H9 (cell line): ENCODE measurements around the gene GALNT17. TPM values are rescaled to one million over a fixed set of nuclear protein-coding genes. Genes with fewer than 3 reads are reported as not detected.

Source experiments
- DNase-seq: peaks from one replicate; pipeline ENCODE4 v3.0.0-alpha.2; 2017
- H2AFZ ChIP-seq: one replicate; pipeline ENCODE4 v1.6.1; 2013; ENCODE audit warnings: mild to moderate bottlenecking, low read length, control low read depth, moderate library complexity
- H2AK5ac ChIP-seq: 2 replicates; pipeline ENCODE4 v1.6.1; 2013; ENCODE audit warnings: low read length, control low read depth, mixed read lengths; ENCODE audit not compliant: insufficient read length
- H2BK120ac ChIP-seq: one replicate; pipeline ENCODE4 v1.6.1; 2013; ENCODE audit warnings: low read depth, mild to moderate bottlenecking, low read length, control low read depth, inconsistent platforms; ENCODE audit not compliant: poor library complexity, severe bottlenecking
- H2BK12ac ChIP-seq: 2 replicates; pipeline ENCODE4 v1.6.1; 2013; ENCODE audit warnings: low read length, control low read depth, mixed read lengths, low read depth; ENCODE audit not compliant: insufficient read length
- H2BK15ac ChIP-seq: 2 replicates; pipeline ENCODE4 v1.6.1; 2013; ENCODE audit warnings: low read depth, low read length, control low read depth
- H2BK20ac ChIP-seq: one replicate; pipeline ENCODE4 v1.6.1; 2013; ENCODE audit warnings: low read depth, mild to moderate bottlenecking, low read length, control low read depth, inconsistent platforms; ENCODE audit not compliant: poor library complexity, severe bottlenecking
- H2BK5ac ChIP-seq: 2 replicates; pipeline ENCODE4 v1.6.1; 2013; ENCODE audit warnings: low read length, control low read depth, mixed read lengths; ENCODE audit not compliant: insufficient read length
- H3K14ac ChIP-seq: 2 replicates; pipeline ENCODE4 v1.6.1; 2013; ENCODE audit warnings: low read length, control low read depth; ENCODE audit not compliant: insufficient read depth
- H3K18ac ChIP-seq: 2 replicates; pipeline ENCODE4 v1.6.1; 2013; ENCODE audit warnings: low read depth, mild to moderate bottlenecking, mixed read lengths, low read length, control low read depth; ENCODE audit not compliant: insufficient read length
- H3K23ac ChIP-seq: 2 replicates; pipeline ENCODE4 v1.6.1; 2013; ENCODE audit warnings: low read length, control low read depth, mixed read lengths, low read depth; ENCODE audit not compliant: insufficient read length
- H3K23me2 ChIP-seq: 2 replicates; pipeline ENCODE4 v1.6.1; 2013; ENCODE audit warnings: low read depth, mild to moderate bottlenecking, mixed read lengths, low read length, control low read depth; ENCODE audit not compliant: insufficient read length, poor library complexity, severe bottlenecking
- H3K27ac ChIP-seq: 2 replicates; pipeline ENCODE4 v1.5.1; 2013; ENCODE audit warnings: low read length, control low read depth, mixed read lengths, low read depth; ENCODE audit not compliant: insufficient read length
- H3K27me3 ChIP-seq: 2 replicates; pipeline ENCODE4 v1.6.1; 2013; ENCODE audit warnings: low read length, control low read depth, inconsistent platforms; ENCODE audit not compliant: insufficient read depth
- H3K4ac ChIP-seq: 2 replicates; pipeline ENCODE4 v1.6.1; 2013; ENCODE audit warnings: low read depth, mild to moderate bottlenecking, control low read depth, inconsistent platforms, low read length, moderate library complexity
- H3K4me1 ChIP-seq: 2 replicates; pipeline ENCODE4 v1.6.1; 2013; ENCODE audit warnings: low read length, control low read depth, inconsistent platforms; ENCODE audit not compliant: insufficient read depth
- H3K4me2 ChIP-seq: 2 replicates; pipeline ENCODE4 v1.6.1; 2013; ENCODE audit warnings: low read length, control low read depth, mixed read lengths; ENCODE audit not compliant: insufficient read length, insufficient read depth
- H3K56ac ChIP-seq: 2 replicates; pipeline ENCODE4 v1.6.1; 2013; ENCODE audit warnings: low read depth, mild to moderate bottlenecking, mixed read lengths, low read length, control low read depth; ENCODE audit not compliant: insufficient read length
- H3K79me1 ChIP-seq: 2 replicates; pipeline ENCODE4 v1.6.1; 2013; ENCODE audit warnings: low read depth, mild to moderate bottlenecking, moderate library complexity, low read length, control low read depth, inconsistent platforms; ENCODE audit not compliant: insufficient read depth, poor library complexity, severe bottlenecking
- H3K79me2 ChIP-seq: 2 replicates; pipeline ENCODE4 v1.6.1; 2013; ENCODE audit warnings: low read length, control low read depth, inconsistent platforms; ENCODE audit not compliant: insufficient read depth
- H3K9ac ChIP-seq: 2 replicates; pipeline ENCODE4 v1.6.1; 2013; ENCODE audit warnings: low read length, control low read depth, mixed read lengths; ENCODE audit not compliant: insufficient read length; ENCODE audit errors: extremely low read depth
- H3K9me3 ChIP-seq: one replicate; pipeline ENCODE4 v1.6.1; 2013; ENCODE audit warnings: low read depth, low read length, inconsistent platforms; ENCODE audit not compliant: control insufficient read depth
- H3T11ph ChIP-seq: one replicate; pipeline ENCODE4 v1.6.1; 2013; ENCODE audit warnings: mild to moderate bottlenecking, low read length, control low read depth, inconsistent platforms
- H4K20me1 ChIP-seq: one replicate; pipeline ENCODE4 v1.6.1; 2013; ENCODE audit not compliant: control insufficient read depth, insufficient read length, insufficient read depth
- H4K5ac ChIP-seq: 2 replicates; pipeline ENCODE4 v1.6.1; 2013; ENCODE audit warnings: low read depth, mild to moderate bottlenecking, mixed read lengths, low read length, control low read depth; ENCODE audit not compliant: insufficient read length
- H4K8ac ChIP-seq: replicated peaks from 2 replicates; pipeline ENCODE4 v1.6.1; 2013; ENCODE audit warnings: low read length, control low read depth, mixed read lengths, low read depth; ENCODE audit not compliant: insufficient read length
- H4K91ac ChIP-seq: 2 replicates; pipeline ENCODE4 v1.6.1; 2013; ENCODE audit warnings: low read depth, mild to moderate bottlenecking, moderate library complexity, mixed read lengths, low read length, control low read depth; ENCODE audit not compliant: insufficient read length
- H3K27ac Mint-ChIP-seq, 3 experiments: 2 replicates in 2 of 3; 3 replicates in 1 of 3; pipeline ENCODE4 v1.8.0; 2020 to 2021; ENCODE audit warnings: mixed read lengths in 3 of 3, mild to moderate bottlenecking in 1 of 3, moderate library complexity in 1 of 3
- H3K27me3 Mint-ChIP-seq: 2 replicates; pipeline ENCODE4 v1.8.0; 2021; ENCODE audit warnings: low read depth, mild to moderate bottlenecking, moderate library complexity, mixed read lengths
- H3K36me3 Mint-ChIP-seq, 3 experiments: 2 replicates in 2 of 3; 3 replicates in 1 of 3; pipeline ENCODE4 v1.8.0; 2020 to 2021; ENCODE audit warnings: low read depth in 3 of 3, mixed read lengths in 3 of 3; ENCODE audit not compliant: insufficient read depth in 1 of 3
- H3K4me1 Mint-ChIP-seq, 2 experiments: 2 replicates each; pipeline ENCODE4 v1.8.0; 2020; ENCODE audit warnings: mixed read lengths in 2 of 2
- H3K4me3 Mint-ChIP-seq, 2 experiments: 2 replicates in 1 of 2; 3 replicates in 1 of 2; pipeline ENCODE4 v1.8.0; 2020 to 2021; ENCODE audit warnings: mild to moderate bottlenecking in 2 of 2, mixed read lengths in 2 of 2, moderate library complexity in 1 of 2
- H3K9me3 Mint-ChIP-seq, 2 experiments: 2 replicates in 1 of 2; 3 replicates in 1 of 2; pipeline ENCODE4 v1.8.0; 2020; ENCODE audit warnings: mild to moderate bottlenecking in 2 of 2, mixed read lengths in 2 of 2, moderate library complexity in 1 of 2
- CTCF ChIP-seq: fragments of 200-600 bp; sonication (generic); conservative IDR thresholded peaks from 3 replicates; pipeline ENCODE4 v1.8.0; 2021; ENCODE audit warnings: antibody characterized with exemption, mild to moderate bottlenecking
- WGBS: extraction: QIAGEN DNeasy Blood & Tissue Kit; methylation state at CpG from one replicate; pipeline ENCODE4 v1.1.7; 2013; ENCODE audit warnings: missing lambda C conversion rate, low lambda C conversion rate, mixed read lengths; ENCODE audit not compliant: insufficient read length; ENCODE audit errors: extremely low coverage; 5-methylcytosine and 5-hydroxymethylcytosine counted together
- total RNA-seq: library from RNA; stranded (reverse); gene quantifications from 2 replicates; pipeline ENCODE4 v1.2.1, GENCODE V29; 2021

GALNT17 gene
- total RNA-seq, 1 experiment from 2014 or later = 43.2 TPM

- Histone ChIP-seq H3K79me2 (no peaks in the 10 kb centered on the region), H2BK15ac (no peak overlapping the region), H2BK12ac (no peak overlapping the region), H3K27ac (no peak overlapping the region), H4K5ac (no peak overlapping the region), H3K79me1 (no peaks in the 10 kb centered on the region), H3K18ac (no peak overlapping the region), H3K23me2 (no peaks in the 10 kb centered on the region), H3K23ac (no peak overlapping the region), H2BK120ac (no peak overlapping the region), H2AK5ac (no peak overlapping the region), H3K9ac (no peak overlapping the region), H4K8ac (no peak overlapping the region), H4K20me1 (no peaks in the 10 kb centered on the region), H2BK20ac (no peak overlapping the region), H2BK5ac (no peak overlapping the region), H3K4me2 (no peak overlapping the region), H3K9me3 (no peaks in the 10 kb centered on the region), H3T11ph (no peak overlapping the region), H3K27me3 (no peaks in the 10 kb centered on the region), H4K91ac (no peak overlapping the region), H3K56ac (no peak overlapping the region), H2AFZ (no peak overlapping the region), H3K14ac (no peak overlapping the region), H3K4me1 (no peaks in the 10 kb centered on the region), H3K4ac (no peak overlapping the region)
- Mint-ChIP-seq H3K9me3 (no peaks in the 10 kb centered on the region; a peak in 1 of 5 replicates), H3K27me3 (no peaks in the 10 kb centered on the region), H3K4me3 (no peak overlapping the region), H3K36me3 (peaks cover 15 to 41% (median 40%) of the 10 kb centered on the region in 3 experiments; a peak in 6 of 7 replicates), H3K27ac (no peak overlapping the region), H3K4me1 (peaks cover 22 to 25% of the 10 kb centered on the region in 2 experiments)
- no CpG with 5 or more reads among the region's 12 CpGs for WGBS
- no peak for DNase-seq
- TF ChIP-seq CTCF = no peak
Observed at GRCh38 chr7:71687286-71687685, 555.3 kb downstream of the GALNT17 start.
